Immature natural killer cell (primary cell): ENCODE data around the gene MALRD1. TPM values are rescaled to one million over a fixed set of nuclear protein-coding genes. Genes with fewer than 3 reads are reported as not detected.
A peak's percentile ranks its signal among the peaks of the same experiment; 100 is the strongest.

Experiments used
- DNase-seq, 3 donors: peaks; one replicate each; pipeline ENCODE4 v3.0.0; 2022; ENCODE audit warnings: mixed read lengths in 1 of 3
- H3K27ac Mint-ChIP-seq, 6 donors: one replicate each; pipeline ENCODE4 v1.8.0; 2020; ENCODE audit warnings: mixed read lengths in 6 of 6, mild to moderate bottlenecking in 5 of 6, inconsistent platforms in 4 of 6, moderate library complexity in 3 of 6
- H3K27me3 Mint-ChIP-seq, 3 donors: one replicate each; pipeline ENCODE4 v1.8.0; 2020 to 2021; ENCODE audit warnings: low read depth in 3 of 3, mild to moderate bottlenecking in 3 of 3, mixed read lengths in 3 of 3, moderate library complexity in 3 of 3, inconsistent platforms in 1 of 3
- H3K36me3 Mint-ChIP-seq, 3 donors: one replicate each; pipeline ENCODE4 v1.8.0; 2020; ENCODE audit warnings: mixed read lengths in 3 of 3, inconsistent platforms in 2 of 3, mild to moderate bottlenecking in 2 of 3
- H3K4me1 Mint-ChIP-seq, 2 donors: one replicate each; pipeline ENCODE4 v1.8.0; 2020; ENCODE audit warnings: inconsistent platforms in 2 of 2, mild to moderate bottlenecking in 2 of 2, mixed read lengths in 2 of 2, moderate library complexity in 1 of 2
- H3K4me3 Mint-ChIP-seq, 5 donors: one replicate each; pipeline ENCODE4 v1.8.0; 2020; ENCODE audit warnings: mild to moderate bottlenecking in 5 of 5, mixed read lengths in 5 of 5, inconsistent platforms in 3 of 5, moderate library complexity in 3 of 5
- H3K9me3 Mint-ChIP-seq, 6 donors: one replicate each; pipeline ENCODE4 v1.8.0; 2020; ENCODE audit warnings: mild to moderate bottlenecking in 6 of 6, mixed read lengths in 6 of 6, inconsistent platforms in 4 of 6, moderate library complexity in 3 of 6
- polyA plus RNA-seq, 3 donors: library from polyadenylated mRNA; unstranded; fragments of 300-500 nt; fragmentation: Illumina TruSeq; gene quantifications; one replicate each; pipeline ENCODE4 v1.2.3, GENCODE V29; 2021

Gene MALRD1
- polyA plus RNA-seq, 3 donors from 2014 or later = not detected

DNA sequence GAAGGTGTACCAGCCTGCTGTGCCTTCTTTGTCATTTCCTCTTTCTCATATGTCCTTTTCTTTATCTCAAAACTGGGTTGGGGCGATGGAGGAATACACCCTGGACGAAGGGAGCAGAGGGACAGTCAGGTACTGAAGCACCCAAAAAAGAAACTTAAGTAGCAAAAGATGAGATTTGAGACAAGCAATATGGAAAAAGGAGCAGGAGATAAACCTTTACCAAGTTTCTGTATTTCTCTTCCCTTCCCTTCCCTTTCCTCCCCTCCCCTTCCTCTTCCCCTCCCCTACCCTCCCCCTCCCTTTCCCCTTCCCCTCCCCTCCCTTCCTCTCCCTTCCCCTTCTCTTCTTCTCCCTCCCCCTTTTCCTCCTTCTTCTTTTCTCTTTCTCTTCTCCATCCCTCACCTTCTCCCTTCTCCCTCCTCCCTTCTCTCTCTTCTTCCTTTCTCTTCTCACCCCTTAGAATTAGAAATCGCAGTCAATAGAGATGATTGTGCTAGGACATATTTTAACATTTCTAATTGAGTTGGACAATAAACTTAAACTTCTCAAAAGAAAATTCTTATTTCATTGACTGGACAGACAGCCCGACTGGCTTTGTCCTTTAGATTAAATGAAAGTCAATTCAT is 652.9 kb downstream of the MALRD1 start:
- Mint-ChIP-seq H3K4me3 (no peak overlapping the region), H3K4me1 (no peaks in the 10 kb centered on the region)

DNA sequence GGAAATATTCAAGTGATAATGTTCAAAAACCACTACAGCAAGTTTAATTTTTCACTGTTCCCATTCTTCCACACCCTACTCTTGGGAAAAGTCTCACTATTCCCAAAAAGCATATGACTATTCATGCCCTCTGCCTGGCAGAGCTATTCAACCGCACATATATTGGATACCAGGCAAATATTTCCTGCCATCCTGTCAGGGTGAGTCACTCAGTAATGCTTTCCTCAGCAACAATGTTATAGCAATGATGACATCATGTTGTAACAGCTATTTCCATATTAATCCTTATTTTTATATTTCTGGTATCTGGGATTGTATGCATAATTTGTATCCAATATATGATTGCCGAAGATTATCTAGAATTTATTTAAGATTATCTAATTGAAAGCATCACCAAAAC is 653.6 kb downstream of the MALRD1 start:
- Mint-ChIP-seq H3K4me1 (no peaks in the 10 kb centered on the region), H3K27me3 (no peaks in the 10 kb centered on the region), H3K4me3 (no peak overlapping the region), H3K9me3 (peaks cover 0 to 2% (median 0%) of the 10 kb centered on the region in 6 donors), H3K36me3 (no peaks in the 10 kb centered on the region), H3K27ac (no peak overlapping the region)
- DNase-seq = no peak

More for the DNA sequence above, 652.9 kb downstream of the MALRD1 start:
- no peaks in the 10 kb centered on the region for H3K36me3 Mint-ChIP-seq
- no peak overlapping the region for H3K27ac Mint-ChIP-seq
- DNase-seq = no peak
- peaks cover 0 to 2% (median 0%) of the 10 kb centered on the region in 6 donors for H3K9me3 Mint-ChIP-seq
- no peaks in the 10 kb centered on the region for H3K27me3 Mint-ChIP-seq

DNA sequence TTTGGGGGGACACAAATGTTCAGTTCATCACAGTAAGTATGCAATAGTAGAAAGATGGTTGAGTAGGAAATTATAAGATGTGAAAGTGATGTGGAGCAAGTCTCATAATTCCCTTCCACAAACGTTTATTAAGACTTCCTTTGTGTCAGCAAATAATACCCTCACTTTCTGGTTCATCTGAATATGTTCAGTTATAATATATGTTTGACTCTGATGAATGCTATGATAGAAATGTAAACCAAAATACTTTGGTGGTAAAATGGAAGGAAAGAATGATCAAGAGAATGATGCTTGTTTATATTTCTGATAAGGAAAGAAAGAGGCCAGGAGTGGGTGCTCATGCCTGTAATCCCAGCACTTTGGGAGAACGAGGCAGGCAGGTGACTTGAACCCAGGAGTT is 655.9 kb downstream of the MALRD1 start:
- H3K4me3 Mint-ChIP-seq = no peak overlapping the region
- H3K9me3 Mint-ChIP-seq = peaks cover 0 to 4% (median 0%) of the 10 kb centered on the region in 6 donors
- H3K27me3 Mint-ChIP-seq = no peaks in the 10 kb centered on the region
- H3K4me1 Mint-ChIP-seq = no peaks in the 10 kb centered on the region
- no peak for DNase-seq
- no peaks in the 10 kb centered on the region for H3K36me3 Mint-ChIP-seq
- H3K27ac Mint-ChIP-seq = no peak overlapping the region

DNA sequence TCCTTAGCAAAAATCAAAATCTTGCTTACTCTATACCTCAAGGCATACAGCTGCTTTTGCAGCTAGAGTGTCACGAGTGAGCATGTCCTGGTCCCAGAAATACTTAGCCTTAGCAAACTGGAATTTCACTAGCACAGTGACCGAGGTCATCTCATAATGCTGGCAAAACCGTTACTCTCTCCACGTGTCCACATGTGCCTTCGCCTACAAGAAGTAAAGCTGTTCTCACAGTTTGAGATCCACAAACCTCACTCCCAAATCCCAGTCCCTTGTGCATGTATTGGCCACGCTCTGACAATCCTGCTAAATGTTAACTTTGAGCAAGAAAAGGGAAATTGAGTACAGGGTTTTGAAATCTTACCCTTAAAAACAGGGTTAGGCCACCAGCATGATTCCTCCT is 656.6 kb downstream of the MALRD1 start:
- H3K36me3 Mint-ChIP-seq = no peaks in the 10 kb centered on the region
- no peak overlapping the region for H3K27ac Mint-ChIP-seq
- no peaks in the 10 kb centered on the region for H3K4me1 Mint-ChIP-seq
- peaks cover 0 to 11% (median 2%) of the 10 kb centered on the region in 6 donors for H3K9me3 Mint-ChIP-seq
- no peak for DNase-seq
- H3K4me3 Mint-ChIP-seq = no peak overlapping the region
- H3K27me3 Mint-ChIP-seq = no peaks in the 10 kb centered on the region

DNA sequence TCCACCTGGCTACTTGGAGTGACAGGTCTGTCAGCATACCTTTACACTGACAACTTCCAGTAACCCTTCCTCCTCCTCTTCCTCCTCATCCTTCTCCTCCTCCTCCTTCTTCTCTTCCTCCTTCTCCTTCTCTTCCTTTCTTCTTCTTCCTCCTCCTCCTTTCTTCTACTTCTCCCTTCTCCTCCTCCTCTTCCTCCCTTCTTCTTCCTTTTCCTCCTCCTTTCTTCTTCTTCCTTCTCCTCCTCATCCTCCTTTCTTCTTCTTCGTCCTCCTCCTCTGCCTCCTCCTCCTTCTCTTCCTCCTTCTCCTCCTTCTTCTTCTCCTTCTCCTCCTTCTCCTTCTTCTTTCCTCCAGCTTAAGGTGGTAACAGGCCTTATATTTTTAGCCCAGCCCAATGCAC is 658.3 kb downstream of the MALRD1 start:
- H3K4me1 Mint-ChIP-seq = no peaks in the 10 kb centered on the region
- peaks cover 0 to 2% (median 2%) of the 10 kb centered on the region in 3 donors for H3K27me3 Mint-ChIP-seq
- no peak for DNase-seq
- peaks cover 4 to 9% (median 4%) of the 10 kb centered on the region in 3 donors for H3K36me3 Mint-ChIP-seq
- no peak overlapping the region for H3K27ac Mint-ChIP-seq
- H3K9me3 Mint-ChIP-seq = peaks cover 8 to 20% (median 14%) of the 10 kb centered on the region in 6 donors
- no peak overlapping the region for H3K4me3 Mint-ChIP-seq

DNA sequence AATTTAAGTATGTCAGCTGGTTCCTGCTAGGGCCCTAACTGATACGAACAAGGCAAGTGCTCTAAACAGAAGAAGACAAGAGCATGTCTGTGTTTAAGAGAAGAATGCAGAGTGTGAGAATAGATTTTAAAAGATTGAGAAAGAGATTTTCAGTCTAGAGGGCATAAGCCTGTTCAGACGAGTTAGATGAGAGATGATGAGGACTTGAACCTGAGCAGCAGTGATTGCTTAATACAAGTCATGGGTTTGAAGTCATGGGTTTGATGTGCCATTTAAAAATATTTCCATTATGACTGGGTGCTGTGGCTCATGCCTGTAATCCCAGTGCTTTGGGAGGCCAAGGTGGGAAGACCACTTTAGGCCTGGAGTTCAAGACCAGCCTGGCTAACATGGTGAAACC is 658.8 kb downstream of the MALRD1 start:
- Mint-ChIP-seq H3K36me3 (peaks cover 4 to 10% (median 4%) of the 10 kb centered on the region in 3 donors), H3K27me3 (peaks cover 0 to 2% (median 2%) of the 10 kb centered on the region in 3 donors), H3K4me3 (no peak overlapping the region), H3K4me1 (no peaks in the 10 kb centered on the region), H3K27ac (no peak overlapping the region), H3K9me3 (peaks cover 9 to 25% (median 18%) of the 10 kb centered on the region in 6 donors)
- no peak for DNase-seq

DNA sequence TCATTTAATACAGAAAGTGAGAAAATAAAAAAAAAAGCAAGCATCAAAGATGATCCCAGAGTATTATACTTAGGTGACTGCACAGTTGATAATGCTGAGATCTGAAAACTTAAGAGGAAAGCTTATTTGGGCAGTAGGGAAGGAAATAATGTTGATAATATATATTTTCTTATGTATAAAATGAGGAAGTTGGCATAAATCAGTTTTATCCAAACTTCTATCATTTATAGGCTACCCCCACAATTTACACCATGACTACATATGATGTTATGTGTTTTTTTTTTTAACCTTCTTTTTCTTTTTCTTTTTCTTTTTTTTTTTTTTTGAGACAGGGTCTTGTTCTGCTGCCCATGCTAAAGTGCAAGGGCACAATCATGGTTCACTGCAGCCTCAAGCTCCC is 659.4 kb downstream of the MALRD1 start:
- Mint-ChIP-seq H3K9me3 (peaks cover 9 to 30% (median 22%) of the 10 kb centered on the region in 6 donors), H3K36me3 (peaks cover 4 to 10% (median 7%) of the 10 kb centered on the region in 3 donors), H3K27ac (no peak overlapping the region), H3K4me1 (no peaks in the 10 kb centered on the region), H3K4me3 (no peak overlapping the region), H3K27me3 (peaks cover 0 to 2% (median 2%) of the 10 kb centered on the region in 3 donors)
- no peak for DNase-seq

DNA sequence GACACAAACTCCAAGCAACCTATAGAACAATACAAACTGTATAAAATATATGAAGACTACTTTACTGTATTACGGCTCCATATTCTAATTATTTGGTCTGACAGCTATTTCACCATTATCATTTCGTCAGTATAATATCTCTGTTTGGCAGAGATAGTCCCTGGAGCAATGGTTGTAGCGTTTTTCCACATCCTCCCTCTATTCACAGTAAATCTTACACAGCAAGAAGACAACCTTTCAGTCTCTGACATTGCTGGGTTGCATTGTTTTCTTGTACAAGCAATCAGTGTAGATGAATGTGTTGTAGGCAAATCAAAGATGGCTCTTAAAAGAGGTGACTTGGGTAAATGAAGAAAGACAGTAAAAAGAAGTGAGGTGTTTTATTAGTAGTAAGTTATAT is 662.0 kb downstream of the MALRD1 start:
- Mint-ChIP-seq H3K4me1 (no peaks in the 10 kb centered on the region), H3K9me3 (peaks cover 12 to 41% (median 26%) of the 10 kb centered on the region in 6 donors), H3K27ac (no peak overlapping the region)

DNA sequence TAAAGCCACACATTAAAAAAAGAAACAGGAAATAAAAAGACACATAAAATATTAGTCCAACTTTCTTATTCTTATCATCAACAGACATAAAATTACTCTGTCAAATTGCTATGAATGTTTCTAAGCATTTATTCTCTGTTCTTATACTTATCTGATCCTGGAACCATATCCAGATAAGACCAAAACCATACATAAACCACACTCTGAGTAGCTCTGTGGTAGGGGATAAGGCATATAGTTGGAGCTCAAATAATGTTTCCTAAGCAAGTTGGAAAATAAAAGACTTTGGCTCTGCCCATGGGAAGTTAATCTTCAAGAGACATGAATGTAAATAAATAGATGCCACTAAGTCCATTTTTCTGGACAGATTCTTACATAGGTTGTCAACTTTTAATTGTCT is 664.6 kb downstream of the MALRD1 start:
- peaks cover 9 to 15% (median 10%) of the 10 kb centered on the region in 3 donors for H3K36me3 Mint-ChIP-seq
- H3K9me3 Mint-ChIP-seq = peaks cover 10 to 38% (median 26%) of the 10 kb centered on the region in 6 donors
- no peak overlapping the region for H3K4me3 Mint-ChIP-seq
- no peak for DNase-seq
- H3K4me1 Mint-ChIP-seq = no peaks in the 10 kb centered on the region
- H3K27me3 Mint-ChIP-seq = peaks cover 0 to 4% (median 4%) of the 10 kb centered on the region in 3 donors
- H3K27ac Mint-ChIP-seq = no peak overlapping the region

More for the DNA sequence above, 662.0 kb downstream of the MALRD1 start:
- peaks cover 9 to 15% (median 10%) of the 10 kb centered on the region in 3 donors for H3K36me3 Mint-ChIP-seq
- no peak overlapping the region for H3K4me3 Mint-ChIP-seq
- H3K27me3 Mint-ChIP-seq = peaks cover 0 to 4% (median 4%) of the 10 kb centered on the region in 3 donors
- DNase-seq = no peak

DNA sequence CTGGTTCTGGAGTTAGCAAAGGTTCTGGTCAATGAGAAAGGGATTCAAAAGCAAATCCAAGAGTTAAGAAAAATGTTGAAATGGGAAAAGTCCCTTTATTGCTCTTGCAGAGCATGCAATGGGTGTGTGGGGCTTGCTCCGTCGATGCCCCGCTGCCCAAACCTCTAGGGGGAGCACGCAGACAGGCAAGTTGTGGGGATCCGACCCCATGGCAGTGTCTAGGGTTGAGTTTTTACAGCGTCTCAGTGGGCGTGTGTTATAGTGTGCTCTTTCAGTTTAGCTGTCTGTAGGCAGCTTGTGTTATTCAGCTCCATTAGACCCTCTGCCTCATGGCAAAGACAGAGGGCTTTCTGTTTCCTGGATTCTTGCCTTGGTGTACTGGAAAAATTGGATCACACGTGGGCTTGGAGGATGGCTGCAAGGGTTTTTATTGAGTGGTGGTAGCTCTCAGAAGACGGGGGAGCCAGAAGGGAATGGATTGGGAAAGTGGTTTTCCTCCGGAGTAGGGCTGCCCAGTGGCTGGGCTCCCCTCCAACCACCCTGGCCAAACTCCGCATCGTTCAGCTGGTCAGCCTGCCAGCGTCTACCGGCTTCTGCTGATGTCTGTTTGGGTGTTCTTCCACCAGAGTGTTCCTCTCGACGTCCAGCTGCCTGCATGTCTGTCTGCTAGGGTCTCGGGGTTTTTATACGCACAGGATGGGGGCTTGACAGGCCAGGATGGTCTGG is 665.4 kb downstream of the MALRD1 start:
- Mint-ChIP-seq H3K4me3 (no peak overlapping the region), H3K27ac (no peak overlapping the region), H3K4me1 (no peaks in the 10 kb centered on the region), H3K27me3 (peaks cover 0 to 4% (median 4%) of the 10 kb centered on the region in 3 donors), H3K9me3 (peaks cover 10 to 38% (median 26%) of the 10 kb centered on the region in 6 donors), H3K36me3 (peaks cover 9 to 15% (median 10%) of the 10 kb centered on the region in 3 donors)
- no peak for DNase-seq

DNA sequence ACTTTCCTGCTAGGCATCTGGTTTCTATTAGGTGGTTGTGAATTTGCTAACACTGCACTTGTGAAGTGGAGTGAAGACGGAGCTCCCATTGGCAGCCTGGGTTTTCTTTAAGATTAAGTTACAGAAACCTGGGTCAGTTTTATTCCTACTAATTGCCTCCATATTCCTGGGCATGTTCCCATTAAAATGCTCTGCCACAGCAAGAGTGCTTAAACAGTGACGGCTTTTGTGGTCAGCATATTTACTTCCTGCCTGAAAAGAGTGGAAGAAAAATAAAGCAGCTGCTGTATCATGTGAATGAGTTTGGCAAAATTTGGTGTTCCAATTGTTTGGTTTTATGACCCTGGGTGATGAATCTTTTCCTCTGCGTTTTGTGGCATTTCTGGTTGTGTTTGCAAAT is 670.7 kb downstream of the MALRD1 start:
- no peak for DNase-seq
- Mint-ChIP-seq H3K27ac (no peak overlapping the region), H3K27me3 (peaks cover 0 to 4% (median 0%) of the 10 kb centered on the region in 3 donors), H3K4me3 (no peak overlapping the region), H3K36me3 (no peaks in the 10 kb centered on the region), H3K9me3 (peaks cover 0 to 8% (median under 1%) of the 10 kb centered on the region in 6 donors), H3K4me1 (peaks cover 0 to 16% of the 10 kb centered on the region in 2 donors)

DNA sequence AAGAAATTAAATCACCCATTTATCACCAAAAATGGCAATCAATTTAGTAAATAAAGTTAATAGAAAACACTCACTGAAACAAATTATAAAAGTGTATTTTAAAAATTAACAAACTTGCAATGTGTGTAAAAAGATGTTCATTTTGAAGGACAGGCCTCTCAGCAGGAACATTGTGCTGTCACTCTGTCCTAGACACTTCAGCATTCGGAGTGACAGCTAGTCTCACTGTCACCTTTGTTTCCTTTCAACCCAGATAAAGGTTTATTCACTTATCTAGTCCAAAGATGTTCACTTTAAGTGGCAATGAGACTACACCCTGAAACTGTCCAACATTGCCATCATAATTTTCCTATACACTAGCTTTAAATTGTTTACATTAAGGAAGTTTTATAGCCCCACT is 675.7 kb downstream of the MALRD1 start:
- peaks cover 0 to 4% (median 0%) of the 10 kb centered on the region in 3 donors for H3K27me3 Mint-ChIP-seq

DNA sequence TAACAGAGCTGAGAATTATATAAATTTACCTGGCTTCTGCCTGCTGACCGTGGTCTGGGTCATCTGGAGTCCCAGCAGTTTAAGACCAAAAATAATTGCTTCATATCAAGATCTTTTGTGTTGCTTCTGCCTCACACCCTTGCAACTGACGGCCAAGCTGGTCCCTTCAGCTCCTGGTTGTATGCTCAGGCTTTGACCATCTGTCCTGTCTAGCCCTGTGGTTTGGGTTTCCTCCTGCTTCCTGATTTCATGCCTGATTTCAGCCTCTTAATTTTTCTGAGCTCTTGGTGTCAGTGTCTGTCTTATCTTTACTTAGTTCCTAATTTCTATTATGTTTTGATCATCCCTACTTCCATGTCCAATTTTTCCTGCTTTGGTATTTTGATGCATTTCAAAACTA is 679.8 kb downstream of the MALRD1 start:
- Mint-ChIP-seq H3K27me3 (no peaks in the 10 kb centered on the region), H3K9me3 (no peaks in the 10 kb centered on the region), H3K36me3 (peaks cover 0 to 4% (median 0%) of the 10 kb centered on the region in 3 donors), H3K27ac (no peak overlapping the region), H3K4me1 (peaks cover 20 to 34% of the 10 kb centered on the region in 2 donors), H3K4me3 (peak overlapping the region in 1 of 5 donors; percentile 0)
- no peak for DNase-seq

More for the DNA sequence above, 675.7 kb downstream of the MALRD1 start:
- Mint-ChIP-seq H3K4me1 (peaks cover 5 to 23% of the 10 kb centered on the region in 2 donors), H3K27ac (no peak overlapping the region), H3K9me3 (peaks cover 0 to 8% (median 0%) of the 10 kb centered on the region in 6 donors), H3K4me3 (no peak overlapping the region), H3K36me3 (peaks cover 0 to 4% (median 0%) of the 10 kb centered on the region in 3 donors)
- DNase-seq = no peak

DNA sequence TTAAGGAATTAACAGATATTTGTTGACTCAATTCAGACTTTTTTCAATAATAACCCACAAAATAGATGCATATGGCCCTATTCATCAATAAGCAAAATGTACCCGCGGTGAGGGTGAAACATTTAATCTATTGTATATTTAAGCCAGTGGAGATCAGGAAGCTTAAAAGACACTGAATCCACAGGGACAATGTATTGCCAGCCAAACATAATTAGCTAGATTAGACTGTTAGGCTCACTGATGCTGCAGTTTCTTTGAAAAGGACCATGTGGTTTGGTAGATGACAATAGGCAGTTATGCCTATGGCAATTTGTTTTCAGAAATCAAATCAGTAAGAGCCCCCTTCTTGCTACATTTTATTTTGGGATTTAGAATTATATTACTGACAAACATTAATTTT is 680.4 kb downstream of the MALRD1 start:
- no peaks in the 10 kb centered on the region for H3K27me3 Mint-ChIP-seq
- no peaks in the 10 kb centered on the region for H3K9me3 Mint-ChIP-seq
- peak overlapping the region in 1 of 6 donors; percentile 25 for H3K27ac Mint-ChIP-seq
- H3K4me3 Mint-ChIP-seq = no peak overlapping the region
- H3K4me1 Mint-ChIP-seq = peaks cover 20 to 34% of the 10 kb centered on the region in 2 donors
- no peak for DNase-seq
- peaks cover 0 to 4% (median 0%) of the 10 kb centered on the region in 3 donors for H3K36me3 Mint-ChIP-seq
